ENCODE measurements around the gene PPM1L. TPM values are rescaled to one million over a fixed set of nuclear protein-coding genes. Genes with fewer than 3 reads are reported as not detected.

PPM1L gene
- total RNA-seq, 6 experiments from 2014 or later, result 1.3 to 1.7 (median 1.6) TPM

DNA sequence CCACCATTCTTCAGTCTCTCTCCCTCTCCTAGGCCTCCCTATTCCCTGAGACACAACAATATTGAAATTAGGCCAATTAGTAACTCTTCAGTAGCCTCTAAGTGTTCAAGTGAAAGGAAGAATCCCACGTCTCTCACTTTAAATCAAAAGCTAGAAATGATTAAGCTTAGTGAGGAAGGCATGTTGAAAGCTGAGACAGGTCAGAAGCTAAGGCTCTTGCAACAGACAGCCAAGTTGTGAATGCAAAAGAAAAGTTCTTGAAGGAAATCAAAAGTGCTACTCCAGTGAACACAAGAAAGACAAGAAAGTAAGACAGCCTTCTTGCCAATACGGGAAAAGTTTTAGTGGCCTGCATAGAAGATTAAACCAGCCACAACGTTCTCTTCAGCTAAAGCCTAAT lies 41.3 kb downstream of the PPM1L start:
- Mint-ChIP-seq H3K27me3 (ENCODE audit: insufficient read depth) (peaks cover 1% of the 10 kb centered on the region; the same call in 1 of the 2 replicates), H3K4me3 (no peak overlapping the region), H3K9me3 (no peaks in the 10 kb centered on the region), H3K27ac (no peak overlapping the region), H3K36me3 (ENCODE audit: low read depth) (no peaks in the 10 kb centered on the region), H3K4me1 (ENCODE audit: low read depth) (no peaks in the 10 kb centered on the region)
- DNase-seq, result no peak
- no peak for TF ChIP-seq CTCF (IDR thresholded peaks at IDR 0.05)

- H3K4me1 Mint-ChIP-seq (ENCODE audit: low read depth), result no peaks in the 10 kb centered on the region
- H3K27ac Mint-ChIP-seq, result no peak overlapping the region
- no peaks in the 10 kb centered on the region for H3K9me3 Mint-ChIP-seq
- H3K4me3 Mint-ChIP-seq, result no peak overlapping the region
- TF ChIP-seq CTCF (IDR thresholded peaks at IDR 0.05), result no peak
- H3K27me3 Mint-ChIP-seq (ENCODE audit: insufficient read depth), result peaks cover 1% of the 10 kb centered on the region
- peak; percentile 3 for DNase-seq
- no peaks in the 10 kb centered on the region for H3K36me3 Mint-ChIP-seq (ENCODE audit: low read depth)
Measured at GRCh38 chr3:160801386-160802118, 45.5 kb downstream of the PPM1L start.

GRCh38 chr3:160804762-160805161 lies 48.7 kb downstream of the PPM1L start:
- no peak for DNase-seq
- no peak for TF ChIP-seq CTCF (IDR thresholded peaks at IDR 0.05)
- Mint-ChIP-seq H3K4me3 (no peak overlapping the region), H3K27ac (no peak overlapping the region), H3K36me3 (ENCODE audit: low read depth) (no peaks in the 10 kb centered on the region), H3K27me3 (ENCODE audit: insufficient read depth) (peaks cover 1% of the 10 kb centered on the region), H3K4me1 (ENCODE audit: low read depth) (no peaks in the 10 kb centered on the region), H3K9me3 (no peaks in the 10 kb centered on the region)

GRCh38 chr3:160806094-160806493 lies 50.1 kb downstream of the PPM1L start:
- peaks cover 1% of the 10 kb centered on the region for H3K27me3 Mint-ChIP-seq (ENCODE audit: insufficient read depth)
- H3K9me3 Mint-ChIP-seq, result no peaks in the 10 kb centered on the region
- no peaks in the 10 kb centered on the region for H3K4me1 Mint-ChIP-seq (ENCODE audit: low read depth)
- no peaks in the 10 kb centered on the region for H3K36me3 Mint-ChIP-seq (ENCODE audit: low read depth)
- H3K4me3 Mint-ChIP-seq, result no peak overlapping the region
- H3K27ac Mint-ChIP-seq, result no peak overlapping the region
- DNase-seq, result no peak
- TF ChIP-seq CTCF (IDR thresholded peaks at IDR 0.05), result no peak

DNA sequence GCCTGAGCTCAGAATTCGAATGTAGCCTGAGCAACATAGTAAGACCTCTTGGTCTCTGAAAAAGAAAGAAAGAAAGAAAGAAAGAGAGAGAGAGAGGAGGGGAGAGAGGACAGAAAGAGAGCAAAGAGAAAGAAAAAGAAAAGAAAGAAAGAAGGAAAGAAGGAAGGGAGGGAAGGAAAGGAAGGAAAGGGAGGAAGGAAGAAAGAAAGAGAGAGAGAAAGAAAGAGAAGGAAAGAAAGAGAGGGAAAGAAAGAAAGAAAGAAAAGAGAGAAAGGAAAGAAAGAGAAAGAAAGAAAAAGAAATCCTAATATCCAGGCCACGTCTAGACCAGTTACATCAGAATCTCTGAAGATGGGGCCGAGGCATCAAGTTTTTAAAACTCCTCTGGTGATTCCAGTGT lies 50.7 kb downstream of the PPM1L start:
- H3K4me3 Mint-ChIP-seq, result no peak overlapping the region
- no peak for TF ChIP-seq CTCF (IDR thresholded peaks at IDR 0.05)
- DNase-seq, result no peak
- H3K9me3 Mint-ChIP-seq, result no peaks in the 10 kb centered on the region
- no peak overlapping the region for H3K27ac Mint-ChIP-seq
- H3K4me1 Mint-ChIP-seq (ENCODE audit: low read depth), result no peaks in the 10 kb centered on the region
- H3K36me3 Mint-ChIP-seq (ENCODE audit: low read depth), result no peaks in the 10 kb centered on the region
- H3K27me3 Mint-ChIP-seq (ENCODE audit: insufficient read depth), result peaks cover 1% of the 10 kb centered on the region
